Common myeloid progenitor, CD34-positive (primary cell): ENCODE data around the gene PPP5C.
"Not testable (repeated sequence)": the region's sequence is repeated elsewhere in the genome, so short reads cannot be mapped to it uniquely, and the experiment has no call there.

ENCODE experiments used
- CTCF ChIA-PET: fragments of 350-600 bp; sonication (Branson Sonifier 250); formaldehyde crosslinking; loops from one replicate; lab custom pipeline; 2021; ENCODE audit warnings: antibody characterized with exemption; lab: Charles Lee
- POLR2A ChIA-PET: fragments of 350-600 bp; sonication (Branson Sonifier 250); formaldehyde crosslinking; loops from one replicate; lab custom pipeline; 2021; ENCODE audit warnings: antibody characterized with exemption; lab: Charles Lee
- DNase-seq, 3 donors: peaks; one replicate each; pipeline versions ENCODE4 v3.0.0 to v3.0.0-alpha.2; 2013
- H3K27ac ChIP-seq, 2 experiments: 1 replicate in 1 of 2; 2 replicates in 1 of 2; pipeline ENCODE4 v1.7.0; 2013; ENCODE audit warnings: inconsistent platforms in 2 of 2, low read length in 2 of 2, mild to moderate bottlenecking in 2 of 2, low read depth in 1 of 2, moderate library complexity in 1 of 2; ENCODE audit not compliant: severe bottlenecking in 2 of 2, insufficient read depth in 1 of 2, poor library complexity in 1 of 2
- H3K27me3 ChIP-seq, 5 experiments: replicated peaks in 2 of 5; 1 replicate in 3 of 5; 2 replicates in 2 of 5; pipeline versions ENCODE4 v1.6.1 to v1.7.0; 2013; ENCODE audit warnings: low read length in 4 of 5, mild to moderate bottlenecking in 2 of 5, moderate library complexity in 2 of 5, inconsistent platforms in 1 of 5; ENCODE audit not compliant: insufficient read depth in 5 of 5, control insufficient read depth in 4 of 5
- H3K36me3 ChIP-seq, 4 experiments: 1 replicate in 2 of 4; 2 replicates in 2 of 4; pipeline versions ENCODE4 v1.6.1 to v1.7.0; 2013; ENCODE audit warnings: low read length in 3 of 4, control low read depth in 1 of 4, mild to moderate bottlenecking in 1 of 4; ENCODE audit not compliant: control insufficient read depth in 4 of 4, insufficient read depth in 4 of 4
- H3K4me1 ChIP-seq, 4 experiments: 1 replicate in 3 of 4; 2 replicates in 1 of 4; pipeline versions ENCODE4 v1.6.1 to v1.7.1; 2013; ENCODE audit warnings: low read length in 3 of 4, mild to moderate bottlenecking in 3 of 4, control low read depth in 1 of 4, inconsistent platforms in 1 of 4, moderate library complexity in 1 of 4; ENCODE audit not compliant: control insufficient read depth in 4 of 4, insufficient read depth in 4 of 4; ENCODE audit errors: control extremely low read depth in 1 of 4
- H3K4me3 ChIP-seq, 7 experiments: 1 replicate in 4 of 7; 2 replicates in 3 of 7; pipeline versions ENCODE4 v1.5.1 to v1.7.0; 2013; ENCODE audit warnings: mild to moderate bottlenecking in 7 of 7, low read length in 6 of 7, moderate library complexity in 6 of 7, inconsistent platforms in 2 of 7, low read depth in 2 of 7, control low read depth in 1 of 7; ENCODE audit not compliant: insufficient read depth in 4 of 7, control insufficient read depth in 1 of 7; ENCODE audit errors: extremely low read depth in 1 of 7
- H3K9me3 ChIP-seq, 5 experiments: 1 replicate in 4 of 5; 2 replicates in 1 of 5; pipeline versions ENCODE4 v1.6.1 to v1.7.1; 2013; ENCODE audit warnings: low read length in 4 of 5, mild to moderate bottlenecking in 2 of 5, inconsistent platforms in 1 of 5, low read depth in 1 of 5, moderate library complexity in 1 of 5; ENCODE audit not compliant: control insufficient read depth in 4 of 5, insufficient read depth in 2 of 5; ENCODE audit errors: control extremely low read depth in 1 of 5
- WGBS: methylation state at CpG from one replicate; pipeline ENCODE4 v1.1.5; 2013; ENCODE audit not compliant: insufficient coverage; 5-methylcytosine and 5-hydroxymethylcytosine counted together

Gene PPP5C

DNA sequence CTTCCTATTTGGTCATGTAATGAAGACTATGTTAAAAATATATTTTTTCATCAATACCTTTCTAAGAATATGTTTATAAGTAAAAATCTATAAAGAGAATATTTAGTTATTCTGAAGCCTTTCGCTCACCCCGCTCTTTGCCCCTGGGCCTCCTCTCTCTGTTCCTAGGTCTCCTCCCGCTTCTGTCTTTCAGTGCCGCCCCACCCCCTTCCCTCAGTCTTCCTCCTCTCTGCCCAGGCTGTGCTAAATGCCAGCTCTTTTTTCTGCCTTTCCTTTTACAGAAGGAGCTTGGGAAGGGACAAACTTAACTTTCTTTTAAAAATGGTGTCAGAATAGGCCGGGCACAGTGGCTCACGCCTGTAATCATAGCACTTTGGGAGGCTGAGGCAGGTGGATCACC lies 27.3 kb upstream of the PPP5C start:
- Histone ChIP-seq H3K27ac (no peak overlapping the region), H3K36me3 (no peaks in the 10 kb centered on the region), H3K4me3 (no peak overlapping the region), H3K9me3 (no peaks in the 10 kb centered on the region), H3K4me1 (no peaks in the 10 kb centered on the region), H3K27me3 (peaks cover 0 to 2% (median 0%) of the 10 kb centered on the region in 5 experiments)
- no peak for DNase-seq
- ChIA-PET CTCF (interaction anchor here (2.9 kb wide), 1 partner anchor 39 kb away, joined by 9 read pairs; no protein-coding TSS in a partner anchor), POLR2A (no interaction called here)
- no CpG with 5 or more reads among the region's 6 CpGs for WGBS

- no peak for DNase-seq
- 100% methylated on average over 5 of the region's 5 CpGs for WGBS
- Histone ChIP-seq H3K9me3 (peaks cover 0 to under 1% (median 0%) of the 10 kb centered on the region in 5 experiments), H3K27ac (no peak overlapping the region), H3K27me3 (peaks cover 0 to 2% (median 0%) of the 10 kb centered on the region in 5 experiments), H3K36me3 (no peaks in the 10 kb centered on the region), H3K4me3 (no peak overlapping the region), H3K4me1 (no peaks in the 10 kb centered on the region)
- ChIA-PET POLR2A (no interaction called here), CTCF (no interaction called here)
Observed at GRCh38 chr19:46320559-46320958, 26.3 kb upstream of the PPP5C start.

DNA sequence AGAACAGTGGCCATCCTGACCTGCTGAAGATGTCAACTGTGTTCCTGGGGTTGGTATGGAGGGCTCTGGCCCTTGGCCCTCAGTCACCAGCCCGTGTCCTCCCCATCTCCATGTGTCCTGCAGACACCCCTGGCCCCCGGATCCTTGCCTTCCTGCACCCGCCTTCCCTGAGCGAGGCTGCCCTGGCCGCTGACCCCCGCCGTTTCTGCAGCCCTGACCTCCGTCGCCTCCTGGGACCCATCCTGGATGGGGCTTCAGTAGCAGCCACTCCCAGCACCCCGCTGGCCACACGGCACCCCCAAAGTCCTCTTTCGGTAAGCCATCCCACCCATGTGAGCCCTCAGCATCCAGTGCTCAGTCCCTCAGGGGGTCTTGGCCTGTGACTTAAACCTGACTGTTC lies 25.2 kb upstream of the PPP5C start:
- Histone ChIP-seq H3K27ac (no peak overlapping the region), H3K36me3 (no peaks in the 10 kb centered on the region), H3K4me1 (no peaks in the 10 kb centered on the region), H3K4me3 (no peak overlapping the region), H3K9me3 (peaks cover 0 to 10% (median 8%) of the 10 kb centered on the region in 5 experiments), H3K27me3 (peaks cover 0 to 2% (median 0%) of the 10 kb centered on the region in 5 experiments)
- POLR2A ChIA-PET: no interaction called here
- WGBS: 98% methylated on average over 12 of the region's 12 CpGs
- no peak for DNase-seq
- CTCF ChIA-PET: no interaction called here

DNA sequence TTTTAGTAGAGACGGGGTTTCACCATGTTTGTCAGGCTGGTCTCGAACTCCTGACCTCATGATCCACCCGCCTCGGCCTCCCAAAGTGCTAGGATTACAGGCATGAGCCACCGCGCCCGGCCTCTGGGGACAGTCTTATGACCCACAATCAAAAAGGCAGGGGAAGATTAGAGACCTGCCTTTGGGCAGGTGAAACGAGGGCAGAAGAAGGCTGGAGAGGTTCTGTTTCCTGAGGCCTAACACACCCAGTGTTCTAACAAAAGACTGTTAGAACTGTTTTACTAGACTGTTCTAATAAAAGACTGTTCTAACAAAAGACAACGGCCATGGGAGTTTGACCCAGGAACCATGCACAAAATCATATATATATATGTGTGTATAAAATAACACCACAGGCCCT lies 23.7 kb upstream of the PPP5C start:
- H3K27me3 ChIP-seq, DNase-seq, H3K4me3 ChIP-seq, H3K36me3 ChIP-seq, H3K27ac ChIP-seq, H3K4me1 ChIP-seq, POLR2A ChIA-PET, CTCF ChIA-PET: not testable (repeated sequence)
- H3K9me3 ChIP-seq: peaks cover 0 to 24% (median 20%) of the 10 kb centered on the region in 5 experiments
- WGBS: 98% methylated on average over 8 of the region's 9 CpGs

DNA sequence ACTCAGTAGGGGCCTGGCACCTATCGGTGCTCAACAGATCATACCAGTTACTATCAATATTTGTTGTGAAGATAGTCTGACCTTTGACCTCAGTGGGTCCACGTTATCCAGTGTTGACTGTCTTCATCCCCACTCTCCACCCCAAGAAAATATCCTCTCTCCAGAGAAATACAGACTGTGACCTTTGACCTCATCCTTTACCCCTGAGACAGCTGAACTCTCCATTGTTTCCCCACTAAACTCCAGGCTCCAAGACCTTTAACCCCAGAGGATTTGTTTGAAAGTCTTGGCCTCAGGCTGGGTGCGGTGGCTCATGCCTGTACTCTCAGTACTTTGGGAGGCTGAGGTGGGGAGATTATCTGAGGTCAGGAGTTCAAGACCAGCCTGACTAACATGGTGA lies 22.6 kb upstream of the PPP5C start:
- CTCF ChIA-PET: no interaction called here
- POLR2A ChIA-PET: no interaction called here

DNA sequence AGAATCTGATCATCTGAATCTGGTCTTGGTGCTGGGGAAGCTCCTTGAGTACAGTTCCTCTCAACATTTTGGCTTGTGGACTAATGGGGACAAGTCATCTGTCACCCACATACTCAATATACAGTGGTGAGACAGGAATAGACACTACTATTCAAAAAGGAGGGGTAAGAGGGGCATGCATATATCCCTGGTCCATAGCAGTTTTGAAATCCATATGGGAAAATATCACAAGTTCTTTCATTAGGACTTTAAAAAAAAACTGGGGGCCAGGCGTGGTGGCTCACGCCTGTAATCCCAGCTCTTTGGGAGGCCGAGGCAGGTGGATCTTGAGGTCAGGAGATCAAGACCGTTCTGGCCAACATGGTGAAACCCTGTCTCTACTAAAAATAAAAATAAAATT lies 20.3 kb upstream of the PPP5C start:
- Histone ChIP-seq H3K27me3 (peaks cover 0 to 2% (median 0%) of the 10 kb centered on the region in 5 experiments), H3K4me3 (no peak overlapping the region), H3K4me1 (no peaks in the 10 kb centered on the region), H3K36me3 (no peaks in the 10 kb centered on the region), H3K27ac (no peak overlapping the region), H3K9me3 (peaks cover 0 to 30% (median 24%) of the 10 kb centered on the region in 5 experiments)
- no peak for DNase-seq
- CTCF ChIA-PET: interaction anchor here (0.6 kb wide), 1 partner anchor 79 kb away, joined by 3 read pairs; no protein-coding TSS in a partner anchor
- POLR2A ChIA-PET: no interaction called here
- no CpG with 5 or more reads among the region's 4 CpGs for WGBS

More for the DNA sequence above, 22.6 kb upstream of the PPP5C start:
- Histone ChIP-seq H3K9me3 (peaks cover 0 to 30% (median 24%) of the 10 kb centered on the region in 5 experiments), H3K36me3 (no peaks in the 10 kb centered on the region), H3K27ac (no peak overlapping the region), H3K4me3 (no peak overlapping the region), H3K4me1 (no peaks in the 10 kb centered on the region), H3K27me3 (peaks cover 0 to 2% (median 0%) of the 10 kb centered on the region in 5 experiments)
- 83% methylated on average over 1 of the region's 3 CpGs for WGBS
- no peak for DNase-seq

GRCh38 chr19:46328079-46328478 lies 18.8 kb upstream of the PPP5C start:
- Histone ChIP-seq H3K9me3 (peaks cover 0 to 30% (median 24%) of the 10 kb centered on the region in 5 experiments), H3K27ac (no peak overlapping the region), H3K36me3 (no peaks in the 10 kb centered on the region), H3K27me3 (no peaks in the 10 kb centered on the region), H3K4me1 (no peaks in the 10 kb centered on the region), H3K4me3 (no peak overlapping the region)
- 100% methylated on average over 2 of the region's 2 CpGs for WGBS
- CTCF ChIA-PET: no interaction called here
- DNase-seq: no peak
- POLR2A ChIA-PET: no interaction called here
